ENCODE measurements around the gene TBC1D26.
"Not testable (repeated sequence)": the region's sequence is repeated elsewhere in the genome, so short reads cannot be mapped to it uniquely, and the experiment has no call there.

TBC1D26 gene

DNA sequence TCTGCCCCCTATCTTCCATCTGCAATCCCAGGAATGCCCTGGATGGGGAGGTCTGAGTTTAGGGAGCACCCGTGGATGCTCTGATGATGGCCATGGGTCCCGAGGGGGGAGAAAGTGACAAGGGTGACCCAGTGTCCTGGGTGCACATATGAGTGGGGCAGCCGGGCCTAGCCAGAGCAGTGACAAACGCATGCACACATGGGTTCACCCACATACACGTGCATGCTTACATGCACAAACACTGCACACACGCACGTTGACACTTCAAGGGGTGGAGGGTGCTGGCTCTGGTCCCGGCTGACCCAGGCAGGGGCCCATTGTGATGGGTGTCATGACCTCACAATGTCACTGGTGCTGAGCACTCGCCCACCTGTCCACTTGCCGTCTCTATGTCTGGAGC lies at the start of gene TBC1D26:
TSS of gene TBC1D26 (plus strand) at position 384 of the 400 bp plus-strand sequence. CDS start 3,066 bp downstream, outside the sequence.
- DNase-seq (ENCODE audit: low read depth), result not testable (repeated sequence)

GRCh38 chr17:15683135-15683534 lies 48.9 kb upstream of the TBC1D26 start:
- DNase-seq (ENCODE audit: low read depth), result not testable (repeated sequence)

- DNase-seq (ENCODE audit: low read depth), result peak; percentile 76
Observed at GRCh38 chr17:15683824-15684478, 48.1 kb upstream of the TBC1D26 start, which contains the start of gene TRIM16. Gene TRIM16, minus strand, starts transcription at chr17:15684311. Its CDS starts 32,702 bp downstream, at chr17:15651609.

- not testable (repeated sequence) for DNase-seq (ENCODE audit: low read depth)
Observed at GRCh38 chr17:15687494-15687893, 44.6 kb upstream of the TBC1D26 start.

DNA sequence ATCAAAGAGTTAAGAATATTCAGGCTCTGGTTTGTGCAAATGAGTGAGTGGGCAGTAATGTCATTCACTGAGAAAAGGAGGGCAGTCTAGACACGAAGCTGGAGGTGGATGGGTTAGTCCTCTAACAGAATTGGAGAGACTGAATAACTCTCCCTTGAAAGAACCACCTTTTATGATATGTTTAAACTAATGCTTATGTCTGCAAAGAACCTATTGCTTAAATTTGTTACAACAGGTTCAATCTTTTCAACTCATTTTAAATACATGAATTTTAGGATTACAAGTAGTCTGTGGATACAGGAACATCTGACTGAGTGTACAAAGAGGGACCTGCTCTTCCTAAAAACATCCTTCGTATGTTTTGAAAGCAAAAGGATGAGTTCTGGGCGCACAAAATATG lies 33.1 kb upstream of the TBC1D26 start:
- not testable (repeated sequence) for DNase-seq (ENCODE audit: low read depth)

DNA sequence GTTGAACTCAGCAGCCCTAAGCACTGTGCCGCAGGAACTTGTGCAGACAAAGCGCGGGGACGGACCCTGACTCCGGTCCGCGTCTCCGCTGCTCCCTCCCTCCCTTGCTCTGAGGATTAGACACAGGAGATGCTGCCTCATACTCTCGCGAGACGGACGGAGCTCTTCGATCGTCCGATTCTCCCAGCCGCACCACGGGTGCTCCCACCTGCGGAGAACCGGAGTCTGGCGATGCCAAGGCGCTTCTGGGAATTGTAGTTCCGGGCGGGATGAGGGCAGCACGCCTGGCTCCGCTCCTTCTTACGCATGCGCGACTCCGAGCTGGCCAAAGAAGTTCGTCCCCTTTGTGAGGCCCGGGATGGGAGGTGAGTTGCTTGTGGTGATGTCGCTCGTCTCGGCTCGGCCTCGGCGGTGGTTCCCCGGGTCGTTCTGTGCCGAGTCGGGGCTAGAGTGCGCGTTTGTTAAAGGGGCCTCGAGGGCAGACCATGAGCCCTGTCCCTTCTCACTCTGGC lies 32.6 kb upstream of the TBC1D26 start, which contains the start of gene ZNF286A:
TSS of gene ZNF286A (plus strand) at position 340 of the 512 bp plus-strand sequence. CDS start 578 bp downstream, outside the sequence.
- DNase-seq (ENCODE audit: low read depth), result peak; percentile 86

DNA sequence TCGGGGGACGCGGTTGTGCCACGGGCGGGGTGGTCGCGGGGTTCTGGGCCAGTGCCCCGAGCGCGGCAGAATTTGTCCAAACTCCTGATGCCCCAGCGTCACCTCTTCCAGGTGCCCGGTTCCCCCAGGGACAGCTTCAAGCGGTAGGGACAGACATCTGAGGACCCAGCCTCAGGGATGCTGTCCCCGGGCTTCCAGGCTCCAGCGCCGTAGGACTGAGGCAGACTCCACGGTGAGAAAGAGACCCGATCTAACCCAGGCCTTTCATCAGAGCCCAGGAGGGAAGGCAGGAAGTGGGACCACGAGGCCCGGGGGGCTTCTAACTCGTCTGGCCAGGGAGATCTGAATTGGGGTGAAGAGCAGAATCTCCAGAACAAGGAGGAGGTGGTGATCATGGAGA lies 32.1 kb upstream of the TBC1D26 start:
- not testable (repeated sequence) for DNase-seq (ENCODE audit: low read depth)

- DNase-seq (ENCODE audit: low read depth), result not testable (repeated sequence)
Observed at GRCh38 chr17:15704239-15704638, 27.8 kb upstream of the TBC1D26 start.

GRCh38 chr17:15704813-15705212 lies 27.3 kb upstream of the TBC1D26 start:
- DNase-seq (ENCODE audit: low read depth), result not testable (repeated sequence)

GRCh38 chr17:15708879-15709278 lies 23.2 kb upstream of the TBC1D26 start:
- DNase-seq (ENCODE audit: low read depth), result not testable (repeated sequence)

DNA sequence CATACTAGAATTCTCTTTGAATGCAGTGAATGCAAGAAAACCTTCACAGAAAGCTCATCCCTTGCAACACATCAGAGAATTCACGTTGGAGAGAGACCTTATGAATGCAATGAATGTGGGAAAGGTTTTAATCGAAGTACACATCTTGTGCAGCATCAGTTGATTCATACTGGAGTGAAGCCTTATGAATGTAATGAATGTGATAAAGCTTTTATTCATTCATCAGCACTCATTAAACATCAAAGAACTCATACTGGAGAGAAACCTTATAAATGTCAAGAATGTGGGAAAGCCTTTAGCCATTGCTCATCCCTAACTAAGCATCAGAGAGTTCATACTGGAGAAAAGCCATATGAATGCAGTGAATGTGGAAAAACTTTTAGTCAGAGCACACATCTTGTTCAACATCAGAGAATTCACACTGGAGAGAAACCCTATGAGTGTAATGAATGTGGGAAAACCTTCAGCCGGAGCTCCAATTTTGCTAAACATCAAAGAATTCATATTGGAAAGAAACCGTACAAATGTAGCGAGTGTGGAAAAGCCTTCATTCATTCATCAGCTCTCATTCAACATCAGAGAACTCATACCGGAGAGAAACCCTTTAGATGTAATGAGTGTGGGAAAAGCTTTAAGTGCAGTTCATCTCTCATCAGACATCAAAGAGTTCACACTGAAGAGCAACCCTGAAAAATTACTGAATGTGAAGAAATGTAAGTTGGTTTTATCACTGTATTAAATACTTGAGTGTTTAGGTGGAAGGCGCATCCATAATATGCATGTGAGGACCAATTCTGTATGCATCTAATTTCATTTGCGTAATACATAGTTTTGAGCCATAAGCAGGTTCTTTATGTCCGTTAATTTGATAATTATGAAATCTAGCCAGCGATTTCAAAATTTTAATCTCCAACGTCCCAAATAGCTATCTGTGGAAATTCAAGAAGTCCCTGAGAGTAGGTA lies 15.2 kb upstream of the TBC1D26 start:
- not testable (repeated sequence) for DNase-seq (ENCODE audit: low read depth)

DNA sequence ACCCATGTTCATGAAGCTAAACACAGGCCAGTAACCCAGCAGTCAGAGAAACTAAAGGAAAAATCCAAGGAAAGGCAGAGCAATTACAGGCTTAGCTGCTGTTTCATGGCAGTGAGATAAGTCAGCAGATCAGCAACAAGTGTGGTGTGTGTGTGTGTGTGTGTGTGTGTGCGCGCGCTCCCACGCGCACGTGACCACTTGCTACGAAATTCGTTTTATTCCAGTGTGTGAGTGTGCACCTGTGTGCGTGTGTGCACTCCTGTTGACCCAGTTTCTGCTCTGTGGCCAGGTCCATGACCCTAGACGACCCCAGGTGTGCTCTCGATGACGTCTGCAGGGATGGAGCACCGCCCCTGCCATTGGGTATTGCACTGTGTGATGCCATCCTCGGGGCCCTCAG lies 1.5 kb upstream of the TBC1D26 start:
- not testable (repeated sequence) for DNase-seq (ENCODE audit: low read depth)

GRCh38 chr17:15733174-15733789 lies 1.2 kb downstream of the TBC1D26 start:
- not testable (repeated sequence) for DNase-seq (ENCODE audit: low read depth)

DNA sequence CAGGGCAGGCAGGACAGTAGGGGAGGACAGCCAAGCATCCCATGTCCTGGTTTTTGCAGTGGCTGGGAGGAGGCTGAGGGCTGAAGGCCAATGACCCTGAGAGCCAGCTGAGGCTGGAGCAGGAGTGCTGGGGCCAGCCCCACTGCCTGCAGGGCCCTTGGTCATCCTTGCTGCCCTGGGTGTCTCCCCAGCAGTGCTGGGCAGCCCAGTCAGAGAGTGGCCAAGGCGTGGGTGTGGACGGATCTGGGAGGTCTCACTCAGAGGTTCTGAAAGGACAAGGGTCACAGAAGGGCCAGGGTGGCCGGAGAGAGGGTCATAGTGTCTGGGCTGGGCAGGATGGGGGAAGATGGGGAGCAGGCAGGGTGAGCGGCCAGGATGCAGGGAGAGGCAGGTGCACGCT lies 4.5 kb downstream of the TBC1D26 start:
- DNase-seq (ENCODE audit: low read depth), result not testable (repeated sequence)

GRCh38 chr17:15738066-15738465 lies 6.0 kb downstream of the TBC1D26 start:
- no peak for DNase-seq (ENCODE audit: low read depth)

DNA sequence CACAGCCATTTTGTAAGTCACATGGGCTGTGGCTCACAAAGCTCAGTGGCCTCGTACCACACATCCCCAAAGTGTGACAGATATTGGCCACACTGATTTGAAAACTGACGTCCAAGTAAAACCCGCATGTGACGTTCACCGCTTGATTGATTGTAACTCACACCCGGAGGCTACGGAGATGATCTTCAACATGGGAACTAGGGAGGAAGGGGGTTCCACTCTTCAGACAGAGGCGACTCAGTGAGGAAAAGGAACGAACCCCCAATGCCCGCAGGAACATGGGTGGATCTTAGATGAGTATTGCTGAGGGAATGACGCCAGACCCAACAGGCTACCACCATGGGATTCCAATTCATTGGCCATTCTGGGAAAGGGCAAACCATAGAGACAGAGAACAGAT lies 7.2 kb downstream of the TBC1D26 start:
- not testable (repeated sequence) for DNase-seq (ENCODE audit: low read depth)

DNA sequence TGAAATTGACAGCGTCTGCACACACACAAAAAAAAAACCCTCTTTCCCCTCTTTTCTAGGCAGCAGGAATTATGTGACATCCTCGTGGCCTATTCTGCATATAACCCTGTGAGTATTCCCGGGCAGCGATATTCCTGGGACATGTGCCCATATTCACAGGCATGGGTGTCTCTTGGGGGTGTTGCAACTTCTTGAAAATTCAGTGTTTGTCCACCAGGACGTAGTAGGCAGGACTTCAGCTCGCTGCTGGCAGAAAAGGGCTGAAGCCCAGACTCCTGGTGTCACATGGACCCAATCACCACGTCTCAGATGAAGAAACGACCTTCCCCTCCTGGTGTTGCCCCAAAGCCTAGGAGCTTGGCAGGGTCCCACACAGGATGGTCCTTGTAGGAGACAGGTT lies 8.0 kb downstream of the TBC1D26 start:
- DNase-seq (ENCODE audit: low read depth), result not testable (repeated sequence)

- no peak for DNase-seq (ENCODE audit: low read depth)
Observed at GRCh38 chr17:15740570-15741120, 8.6 kb downstream of the TBC1D26 start.

DNA sequence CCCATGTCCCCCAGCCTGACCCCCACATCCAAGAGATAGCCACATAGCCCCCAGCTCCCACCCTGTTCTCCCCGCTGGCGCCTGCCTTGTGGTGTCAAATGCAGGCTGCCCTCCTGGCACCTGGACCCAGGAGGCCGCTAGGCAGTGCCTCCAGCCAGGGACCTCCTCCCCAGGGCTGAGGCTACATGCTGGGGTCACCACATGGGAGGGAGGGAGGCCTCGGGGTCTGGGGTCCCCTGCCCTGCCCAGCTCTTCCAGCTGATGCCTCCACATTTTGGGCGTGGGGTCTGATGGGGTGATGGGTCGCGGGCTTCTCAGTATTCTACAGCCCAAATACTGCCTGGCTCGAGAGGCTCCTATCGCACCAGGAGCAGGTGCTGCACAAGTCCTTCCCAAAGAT lies 9.5 kb downstream of the TBC1D26 start:
- DNase-seq (ENCODE audit: low read depth), result no peak

GRCh38 chr17:15742051-15742795 lies 10.1 kb downstream of the TBC1D26 start:
- no peak for DNase-seq (ENCODE audit: low read depth)

- DNase-seq (ENCODE audit: low read depth), result no peak
Observed at GRCh38 chr17:15742921-15743320, 10.8 kb downstream of the TBC1D26 start.
